Tongue (tissue), 2 donors: Measurements from ENCODE around the gene SYT12. TPM values are rescaled to one million over a fixed set of nuclear protein-coding genes. Genes with fewer than 3 reads are reported as not detected.
"Not testable (repeated sequence)": the region's sequence is repeated elsewhere in the genome, so short reads cannot be mapped to it uniquely, and the experiment has no call there.

ENCODE experiments used
- DNase-seq: peaks from one replicate; pipeline ENCODE4 v3.0.0-alpha.2; 2015
- total RNA-seq: library from RNA; depleted of rRNA; stranded (reverse); fragments of >200 nt; gene quantifications from one replicate; pipeline ENCODE4 v1.2.3, GENCODE V29; 2014

The SYT12 gene
- total RNA-seq, 1 donor from 2014 or later, result 0.41 TPM

GRCh38 chr11:66996609-66997273, 26.2 kb upstream of the SYT12 start:
- peak; percentile 58 for DNase-seq

GRCh38 chr11:66999555-66999954, 23.4 kb upstream of the SYT12 start:
- no peak for DNase-seq

GRCh38 chr11:67001332-67001731, 21.6 kb upstream of the SYT12 start:
- no peak for DNase-seq

GRCh38 chr11:67002297-67002913, 20.5 kb upstream of the SYT12 start:
- no peak for DNase-seq

GRCh38 chr11:67002921-67003411, 20.0 kb upstream of the SYT12 start:
- DNase-seq, result no peak

GRCh38 chr11:67005200-67005599, 17.7 kb upstream of the SYT12 start:
- DNase-seq, result not testable (repeated sequence)

- DNase-seq, result no peak
Measured at GRCh38 chr11:67006029-67006884, 16.7 kb upstream of the SYT12 start.

GRCh38 chr11:67007126-67007525, 15.8 kb upstream of the SYT12 start:
- no peak for DNase-seq

GRCh38 chr11:67010296-67010905, 12.5 kb upstream of the SYT12 start:
- no peak for DNase-seq

GRCh38 chr11:67013511-67014045, 9.4 kb upstream of the SYT12 start:
- no peak for DNase-seq

GRCh38 chr11:67014343-67014742, 8.6 kb upstream of the SYT12 start:
- no peak for DNase-seq

- DNase-seq, result no peak
Measured at GRCh38 chr11:67015048-67015447, 7.9 kb upstream of the SYT12 start.

- DNase-seq, result no peak
Measured at GRCh38 chr11:67016550-67016949, 6.4 kb upstream of the SYT12 start.

GRCh38 chr11:67020949-67021348, 2.0 kb upstream of the SYT12 start:
- no peak for DNase-seq

GRCh38 chr11:67022341-67022933, 497 bp upstream of the SYT12 start:
- DNase-seq, result peak; percentile 49

GRCh38 chr11:67023957-67024353, 1.0 kb downstream of the SYT12 start:
- no peak for DNase-seq

GRCh38 chr11:67024410-67024809, 1.5 kb downstream of the SYT12 start:
- DNase-seq, result no peak

- DNase-seq, result no peak
Measured at GRCh38 chr11:67024966-67025365, 2.0 kb downstream of the SYT12 start.

GRCh38 chr11:67025750-67026149, 2.8 kb downstream of the SYT12 start:
- no peak for DNase-seq

- no peak for DNase-seq
Measured at GRCh38 chr11:67026941-67027340, 4.0 kb downstream of the SYT12 start.

GRCh38 chr11:67027483-67027930, 4.6 kb downstream of the SYT12 start:
- no peak for DNase-seq
